ENCODE data around the gene OR6K3.

Gene OR6K3

DNA sequence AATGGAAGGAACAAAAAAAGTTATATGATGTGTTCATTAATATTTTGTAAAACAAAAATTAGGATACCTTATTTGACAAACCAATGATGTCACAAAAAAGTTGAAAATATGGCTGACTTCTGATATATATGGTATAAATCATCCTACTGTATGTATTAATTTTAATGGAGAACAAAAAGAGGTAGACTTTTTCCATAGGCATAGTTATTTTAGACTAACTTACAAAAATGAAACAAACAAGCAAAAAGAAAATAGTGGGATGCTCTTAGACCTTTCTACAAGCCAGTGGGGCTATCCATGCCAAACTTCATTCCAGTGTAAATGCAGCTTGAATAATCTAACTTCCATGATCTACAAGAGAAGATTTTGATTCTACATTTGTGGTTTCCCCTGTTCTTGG, 33.5 kb downstream of the OR6K3 start:
- DNase-seq (ENCODE audit: extremely low read depth, low read depth), result no peak
- TF ChIP-seq, protein P1, sequence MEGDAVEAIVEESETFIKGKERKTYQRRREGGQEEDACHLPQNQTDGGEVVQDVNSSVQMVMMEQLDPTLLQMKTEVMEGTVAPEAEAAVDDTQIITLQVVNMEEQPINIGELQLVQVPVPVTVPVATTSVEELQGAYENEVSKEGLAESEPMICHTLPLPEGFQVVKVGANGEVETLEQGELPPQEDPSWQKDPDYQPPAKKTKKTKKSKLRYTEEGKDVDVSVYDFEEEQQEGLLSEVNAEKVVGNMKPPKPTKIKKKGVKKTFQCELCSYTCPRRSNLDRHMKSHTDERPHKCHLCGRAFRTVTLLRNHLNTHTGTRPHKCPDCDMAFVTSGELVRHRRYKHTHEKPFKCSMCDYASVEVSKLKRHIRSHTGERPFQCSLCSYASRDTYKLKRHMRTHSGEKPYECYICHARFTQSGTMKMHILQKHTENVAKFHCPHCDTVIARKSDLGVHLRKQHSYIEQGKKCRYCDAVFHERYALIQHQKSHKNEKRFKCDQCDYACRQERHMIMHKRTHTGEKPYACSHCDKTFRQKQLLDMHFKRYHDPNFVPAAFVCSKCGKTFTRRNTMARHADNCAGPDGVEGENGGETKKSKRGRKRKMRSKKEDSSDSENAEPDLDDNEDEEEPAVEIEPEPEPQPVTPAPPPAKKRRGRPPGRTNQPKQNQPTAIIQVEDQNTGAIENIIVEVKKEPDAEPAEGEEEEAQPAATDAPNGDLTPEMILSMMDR (IDR thresholded peaks at IDR 0.05; ENCODE audit: low read depth, low read length), result no peak

DNA sequence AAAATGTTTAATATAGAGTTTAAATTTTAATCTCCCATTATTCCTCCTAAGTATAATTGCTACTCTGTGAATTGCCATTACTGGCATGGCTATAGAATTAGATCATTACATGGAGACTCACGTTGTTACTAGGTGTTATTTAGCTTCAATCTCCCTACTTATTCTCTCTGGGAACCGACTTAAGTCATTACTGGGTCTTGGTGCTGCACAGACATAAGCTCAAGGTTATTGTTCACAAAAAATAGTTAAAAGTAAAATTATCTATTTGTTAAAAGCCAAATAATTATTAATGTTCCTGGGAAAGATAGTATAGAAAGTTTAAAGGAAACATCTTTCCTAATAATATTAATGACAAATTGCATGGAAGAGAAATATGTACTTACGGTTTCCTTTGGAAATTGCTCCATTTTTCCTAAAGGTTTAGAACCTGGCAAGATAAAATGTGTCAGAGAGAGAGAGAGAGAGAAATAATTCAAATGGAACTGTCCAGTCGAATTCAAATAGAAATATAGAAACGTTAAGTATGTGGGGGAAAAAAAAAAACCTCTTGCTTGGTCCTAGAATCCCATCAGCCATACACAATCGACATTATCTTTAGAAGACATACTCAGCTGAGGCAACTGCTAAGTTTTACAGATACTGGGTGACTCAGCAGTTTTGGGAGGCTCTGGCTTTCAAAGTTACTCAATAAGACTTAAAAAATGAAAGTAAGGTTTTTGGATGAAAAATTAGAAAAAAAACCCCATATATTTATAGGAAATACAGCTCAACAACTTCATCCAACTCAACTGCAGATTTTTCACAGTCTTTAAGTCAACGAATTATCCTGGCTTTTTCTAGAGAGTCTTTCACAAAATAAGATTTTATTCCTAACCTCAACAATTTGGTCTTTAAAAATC, 34.2 kb downstream of the OR6K3 start, which contains the start of gene SPTA1:
TSS of gene SPTA1 (minus strand) at position 605 of the 899 bp plus-strand sequence. CDS start at position 407, 198 bp downstream.
- TF ChIP-seq, protein P1 (IDR thresholded peaks at IDR 0.05; ENCODE audit: low read depth, low read length), result no peak

DNA sequence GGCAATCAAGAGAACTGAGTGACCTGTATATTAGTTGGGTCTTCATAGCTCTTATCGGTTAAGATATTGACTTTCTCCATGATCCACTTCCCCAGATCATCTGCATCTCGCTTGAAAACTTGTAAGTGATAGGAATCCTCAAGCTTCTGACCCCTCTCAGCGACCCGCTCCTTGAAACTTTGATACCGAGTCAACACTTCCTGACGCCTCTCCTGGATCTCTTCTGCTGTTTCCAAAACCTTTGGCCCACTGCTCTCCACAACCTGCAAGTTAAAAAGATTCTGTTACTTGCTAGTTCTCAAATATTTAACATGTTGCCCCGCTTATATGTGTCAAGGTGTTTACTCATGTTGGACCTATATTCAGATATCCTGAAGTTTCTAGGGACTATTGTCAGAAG, 35.4 kb downstream of the OR6K3 start:
- TF ChIP-seq, protein P1 (IDR thresholded peaks at IDR 0.05; ENCODE audit: low read depth, low read length), result no peak
- DNase-seq (ENCODE audit: extremely low read depth, low read depth), result no peak

More for the DNA sequence above, 34.2 kb downstream of the OR6K3 start, which contains the start of gene SPTA1:
- DNase-seq (ENCODE audit: extremely low read depth, low read depth), result no peak

DNA sequence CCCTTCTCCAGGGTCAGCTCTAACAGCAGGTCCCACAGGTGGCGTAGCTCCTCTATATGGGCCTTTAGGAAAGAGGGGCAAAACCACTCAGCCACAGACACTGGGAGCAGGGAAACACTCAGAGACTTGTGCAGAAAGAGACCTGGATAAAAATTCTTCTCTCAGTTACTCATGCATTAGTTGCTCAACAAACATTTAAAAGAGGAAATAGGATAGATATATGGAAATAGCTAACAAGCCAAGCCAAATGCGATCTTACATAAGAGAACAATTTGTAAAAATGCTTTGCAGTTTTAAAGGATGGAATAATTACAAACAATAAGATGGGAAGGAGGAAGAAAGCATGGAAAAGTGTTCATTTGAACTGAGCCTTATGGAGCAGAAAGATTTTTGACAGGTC, 38.9 kb downstream of the OR6K3 start:
- TF ChIP-seq, protein P1 (IDR thresholded peaks at IDR 0.05; ENCODE audit: low read depth, low read length), result no peak
- DNase-seq (ENCODE audit: extremely low read depth, low read depth), result no peak

DNA sequence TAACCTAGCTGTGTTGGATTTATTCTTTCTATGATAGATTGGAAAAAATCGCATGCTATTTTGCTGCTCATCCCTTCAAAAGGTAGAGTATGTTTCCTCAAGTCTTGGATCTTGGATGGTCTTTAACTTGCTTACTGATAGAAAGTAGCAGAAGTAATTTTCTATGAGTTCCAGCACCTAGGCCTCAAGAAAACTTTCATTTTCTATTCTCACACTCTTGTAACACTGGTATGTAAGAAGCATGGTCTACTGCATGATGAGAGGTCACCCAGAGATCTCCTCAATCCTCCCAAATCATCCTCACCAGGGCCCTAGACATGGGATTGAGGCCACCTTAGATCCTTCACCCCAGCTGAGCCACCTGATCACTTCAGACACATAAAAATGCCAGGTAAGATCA, 41.2 kb downstream of the OR6K3 start:
- DNase-seq (ENCODE audit: extremely low read depth, low read depth), result no peak
- TF ChIP-seq, protein P1 (IDR thresholded peaks at IDR 0.05; ENCODE audit: low read depth, low read length), result no peak

DNA sequence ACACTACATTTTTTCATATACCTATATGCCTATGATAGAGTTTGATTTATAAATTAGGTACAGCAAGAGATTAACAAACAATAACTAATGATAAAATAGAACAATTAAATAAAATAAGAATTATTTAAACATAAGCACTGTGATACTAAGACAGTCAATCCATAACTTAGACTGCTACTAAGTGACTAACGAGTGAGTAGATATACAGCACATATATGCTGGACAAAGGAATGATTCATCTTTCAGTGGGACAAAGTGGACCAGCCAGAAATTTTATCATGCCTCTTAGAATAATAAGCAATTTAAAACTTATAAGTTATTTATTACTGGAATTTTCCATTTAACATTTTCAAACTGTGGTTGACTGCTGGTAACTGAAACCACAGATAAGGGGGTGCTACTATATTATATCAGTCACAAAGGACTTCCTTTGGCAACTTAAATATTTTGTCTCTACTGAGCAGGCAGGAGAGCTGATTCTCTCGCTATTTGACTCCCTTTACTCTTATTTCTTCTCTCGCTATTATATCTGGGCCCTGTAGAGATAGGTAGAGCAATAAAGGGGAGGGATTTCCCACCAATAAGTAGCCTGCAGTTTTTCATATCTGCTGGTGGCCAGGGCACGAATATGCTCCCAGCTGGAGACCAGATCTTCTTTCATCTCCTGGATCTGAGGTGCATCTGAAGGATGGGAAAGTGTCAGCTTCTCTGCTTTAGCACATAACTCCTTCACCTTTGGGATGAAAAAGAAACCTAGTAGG, 44.8 kb downstream of the OR6K3 start:
- DNase-seq (ENCODE audit: extremely low read depth, low read depth), result no peak
- TF ChIP-seq, protein P1 (IDR thresholded peaks at IDR 0.05; ENCODE audit: low read depth, low read length), result no peak

DNA sequence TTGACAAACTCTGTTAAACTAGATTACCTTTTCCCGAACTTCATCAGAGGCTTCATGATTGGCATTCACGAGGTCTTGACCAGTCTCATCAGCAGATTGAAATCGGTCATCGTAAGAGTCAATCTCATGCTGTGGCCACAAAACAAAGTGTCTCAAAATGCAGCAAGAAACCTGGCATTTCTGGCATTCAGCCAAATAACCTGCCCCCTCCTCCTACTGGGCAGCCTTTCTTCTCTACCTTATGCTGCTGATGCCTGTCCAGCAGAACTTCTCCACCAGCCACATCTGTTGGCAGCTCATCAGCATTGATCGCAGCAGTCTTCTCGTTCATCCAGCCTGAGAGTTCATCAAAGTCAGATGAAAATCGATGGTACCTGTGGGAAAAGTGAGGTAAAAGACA, 46.2 kb downstream of the OR6K3 start:
- no peak for DNase-seq (ENCODE audit: extremely low read depth, low read depth)
- TF ChIP-seq, protein P1 (IDR thresholded peaks at IDR 0.05; ENCODE audit: low read depth, low read length), result no peak

All from AG09319 (cell line).